ENCODE results near the gene ALPP.

DNA sequence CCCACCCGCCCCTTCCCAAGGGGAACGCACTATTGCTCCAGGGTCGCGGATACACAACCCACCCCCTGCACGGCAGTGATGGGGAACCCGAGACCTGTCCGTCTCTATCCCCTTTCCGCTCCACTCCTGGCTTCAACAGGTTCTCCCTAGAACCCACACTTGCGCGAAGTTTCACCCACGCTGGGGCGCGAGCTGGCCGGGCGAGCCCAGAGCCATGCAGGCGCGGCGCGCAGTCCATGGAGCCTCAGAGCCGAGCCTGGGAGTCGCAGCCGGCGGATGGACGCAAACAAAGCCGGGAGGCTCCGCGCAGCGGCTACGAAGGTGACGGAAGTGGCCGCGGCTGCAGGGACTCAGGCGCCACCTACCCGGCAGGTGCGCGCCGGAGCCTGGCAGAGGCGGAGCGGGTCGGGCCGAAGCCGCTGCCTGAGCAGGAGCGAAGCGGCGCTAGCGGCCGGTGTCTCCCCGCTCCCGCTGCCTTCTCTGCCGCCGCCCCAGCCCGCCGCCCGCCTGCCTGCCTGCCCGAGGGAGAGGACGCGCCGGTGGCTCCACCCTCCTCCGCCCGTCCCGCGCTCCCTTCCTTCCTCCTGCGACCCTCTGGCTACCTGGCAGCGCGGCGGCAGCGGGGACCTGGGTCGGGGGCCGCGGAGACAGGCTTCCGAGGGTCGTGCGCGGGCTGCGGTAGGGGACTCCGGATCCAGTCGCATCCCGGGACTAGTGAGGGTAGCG, 42.1 kb downstream of the ALPP start:
- TF ChIP-seq, protein P1, sequence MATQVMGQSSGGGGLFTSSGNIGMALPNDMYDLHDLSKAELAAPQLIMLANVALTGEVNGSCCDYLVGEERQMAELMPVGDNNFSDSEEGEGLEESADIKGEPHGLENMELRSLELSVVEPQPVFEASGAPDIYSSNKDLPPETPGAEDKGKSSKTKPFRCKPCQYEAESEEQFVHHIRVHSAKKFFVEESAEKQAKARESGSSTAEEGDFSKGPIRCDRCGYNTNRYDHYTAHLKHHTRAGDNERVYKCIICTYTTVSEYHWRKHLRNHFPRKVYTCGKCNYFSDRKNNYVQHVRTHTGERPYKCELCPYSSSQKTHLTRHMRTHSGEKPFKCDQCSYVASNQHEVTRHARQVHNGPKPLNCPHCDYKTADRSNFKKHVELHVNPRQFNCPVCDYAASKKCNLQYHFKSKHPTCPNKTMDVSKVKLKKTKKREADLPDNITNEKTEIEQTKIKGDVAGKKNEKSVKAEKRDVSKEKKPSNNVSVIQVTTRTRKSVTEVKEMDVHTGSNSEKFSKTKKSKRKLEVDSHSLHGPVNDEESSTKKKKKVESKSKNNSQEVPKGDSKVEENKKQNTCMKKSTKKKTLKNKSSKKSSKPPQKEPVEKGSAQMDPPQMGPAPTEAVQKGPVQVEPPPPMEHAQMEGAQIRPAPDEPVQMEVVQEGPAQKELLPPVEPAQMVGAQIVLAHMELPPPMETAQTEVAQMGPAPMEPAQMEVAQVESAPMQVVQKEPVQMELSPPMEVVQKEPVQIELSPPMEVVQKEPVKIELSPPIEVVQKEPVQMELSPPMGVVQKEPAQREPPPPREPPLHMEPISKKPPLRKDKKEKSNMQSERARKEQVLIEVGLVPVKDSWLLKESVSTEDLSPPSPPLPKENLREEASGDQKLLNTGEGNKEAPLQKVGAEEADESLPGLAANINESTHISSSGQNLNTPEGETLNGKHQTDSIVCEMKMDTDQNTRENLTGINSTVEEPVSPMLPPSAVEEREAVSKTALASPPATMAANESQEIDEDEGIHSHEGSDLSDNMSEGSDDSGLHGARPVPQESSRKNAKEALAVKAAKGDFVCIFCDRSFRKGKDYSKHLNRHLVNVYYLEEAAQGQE (IDR thresholded peaks at IDR 0.05; ENCODE audit: insufficient read depth in 1 of 2, low read depth in 2 of 2, low read length in 2 of 2): no peak
- TF ChIP-seq TAF1 (IDR thresholded peaks at IDR 0.05; ENCODE audit: borderline replicate concordance, insufficient read depth, low read length) (no peak), POLR2AphosphoS5 (IDR thresholded peaks at IDR 0.05; ENCODE audit: low read depth, low read length) (no peak), SIN3A (IDR thresholded peaks at IDR 0.05; ENCODE audit: borderline replicate concordance, insufficient read depth, low read length) (no peak)
